ENCODE data around the gene TSHZ1. TPM values are rescaled to one million over a fixed set of nuclear protein-coding genes. Genes with fewer than 3 reads are reported as not detected.

TSHZ1 gene
- total RNA-seq, 1 donor from 2014 or later = 12.2 TPM

DNA sequence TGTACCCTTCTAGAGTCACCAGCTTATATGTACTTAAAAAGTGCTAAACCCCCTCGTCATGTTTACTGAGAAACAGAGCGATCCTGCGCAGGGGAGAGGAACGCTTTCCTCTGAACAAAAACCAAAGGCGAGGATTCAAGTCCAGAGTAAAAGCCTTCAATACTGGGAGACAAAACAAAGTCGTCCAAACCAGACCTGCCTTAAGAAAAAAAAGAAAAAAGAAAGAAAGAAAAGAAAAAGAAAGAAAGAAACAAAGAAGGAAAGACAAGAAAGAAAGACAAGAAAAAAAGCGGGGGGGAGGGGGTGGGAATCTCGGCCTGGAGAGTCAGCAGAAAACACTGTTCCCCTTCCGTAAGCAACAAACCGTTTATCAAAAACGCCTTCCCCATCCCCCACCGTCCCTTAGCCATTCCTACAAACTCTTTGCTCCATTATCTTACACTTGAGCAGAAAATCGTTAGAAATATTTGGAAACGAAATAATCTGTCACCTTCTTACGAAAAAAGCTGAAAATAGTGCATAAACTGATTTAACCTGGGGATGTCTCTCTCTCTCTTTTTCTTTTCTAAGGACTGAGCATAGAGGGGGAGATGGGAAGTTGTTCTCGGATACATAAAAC, 5.0 kb upstream of the TSHZ1 start:
- Mint-ChIP-seq H3K4me1 (ENCODE audit: unreplicated experiment) (peaks cover 55% of the 10 kb centered on the region), H3K27ac (ENCODE audit: unreplicated experiment) (no peak overlapping the region)

DNA sequence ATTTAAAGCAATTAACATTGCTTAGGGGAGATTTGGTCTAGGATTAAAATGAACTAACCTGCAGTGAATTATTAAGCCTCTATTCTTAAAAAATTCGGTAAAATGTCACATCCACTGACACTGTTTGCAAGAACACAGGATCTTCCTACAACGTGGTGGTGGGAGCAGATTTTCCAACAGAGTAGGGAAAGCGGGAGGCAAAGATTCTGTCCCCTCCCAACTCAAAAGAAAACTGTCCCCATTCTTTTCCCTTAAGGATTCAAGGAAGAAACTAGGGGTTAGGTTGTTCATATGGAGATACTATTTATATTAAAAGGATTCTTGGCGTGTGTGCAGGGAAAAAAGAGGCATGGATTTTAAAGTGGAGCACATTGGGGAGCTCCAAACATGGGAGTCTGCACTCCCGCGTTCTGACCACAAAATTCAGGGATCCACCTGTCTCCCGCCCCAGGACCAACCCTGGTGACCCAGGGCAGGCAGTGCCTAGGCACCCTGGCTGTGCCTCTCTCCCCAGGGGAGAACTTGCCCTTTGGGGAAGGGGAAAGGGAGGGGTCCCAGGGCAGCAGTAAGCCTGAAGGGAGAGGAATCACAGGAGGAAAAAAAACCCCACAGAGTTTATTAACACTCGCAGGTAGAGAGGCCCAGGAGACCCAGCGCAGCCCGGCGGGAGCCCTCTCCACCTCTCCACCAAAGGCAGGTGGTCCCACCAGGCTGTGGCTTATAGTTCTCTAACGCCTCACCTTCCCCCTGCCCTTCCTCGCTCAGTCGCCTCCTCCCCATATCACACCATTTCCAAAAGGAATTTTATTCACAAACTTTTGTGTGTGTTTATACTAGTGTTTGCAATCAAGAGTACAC, 3.9 kb upstream of the TSHZ1 start:
- Mint-ChIP-seq H3K27me3 (ENCODE audit: unreplicated experiment) (peaks cover 14% of the 10 kb centered on the region), H3K36me3 (ENCODE audit: unreplicated experiment) (peaks cover under 1% of the 10 kb centered on the region), H3K9me3 (ENCODE audit: unreplicated experiment) (no peaks in the 10 kb centered on the region), H3K27ac (ENCODE audit: unreplicated experiment) (peak overlapping the region; percentile 32), H3K4me3 (ENCODE audit: unreplicated experiment) (peak overlapping the region; percentile 86), H3K4me1 (ENCODE audit: unreplicated experiment) (peaks cover 56% of the 10 kb centered on the region)
- TF ChIP-seq, protein P1, sequence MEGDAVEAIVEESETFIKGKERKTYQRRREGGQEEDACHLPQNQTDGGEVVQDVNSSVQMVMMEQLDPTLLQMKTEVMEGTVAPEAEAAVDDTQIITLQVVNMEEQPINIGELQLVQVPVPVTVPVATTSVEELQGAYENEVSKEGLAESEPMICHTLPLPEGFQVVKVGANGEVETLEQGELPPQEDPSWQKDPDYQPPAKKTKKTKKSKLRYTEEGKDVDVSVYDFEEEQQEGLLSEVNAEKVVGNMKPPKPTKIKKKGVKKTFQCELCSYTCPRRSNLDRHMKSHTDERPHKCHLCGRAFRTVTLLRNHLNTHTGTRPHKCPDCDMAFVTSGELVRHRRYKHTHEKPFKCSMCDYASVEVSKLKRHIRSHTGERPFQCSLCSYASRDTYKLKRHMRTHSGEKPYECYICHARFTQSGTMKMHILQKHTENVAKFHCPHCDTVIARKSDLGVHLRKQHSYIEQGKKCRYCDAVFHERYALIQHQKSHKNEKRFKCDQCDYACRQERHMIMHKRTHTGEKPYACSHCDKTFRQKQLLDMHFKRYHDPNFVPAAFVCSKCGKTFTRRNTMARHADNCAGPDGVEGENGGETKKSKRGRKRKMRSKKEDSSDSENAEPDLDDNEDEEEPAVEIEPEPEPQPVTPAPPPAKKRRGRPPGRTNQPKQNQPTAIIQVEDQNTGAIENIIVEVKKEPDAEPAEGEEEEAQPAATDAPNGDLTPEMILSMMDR (IDR thresholded peaks at IDR 0.05) = no peak
- DNase-seq (ENCODE audit: extremely low spot score, unreplicated experiment) = no peak

More for the DNA sequence above, 5.0 kb upstream of the TSHZ1 start:
- TF ChIP-seq, protein P1 (IDR thresholded peaks at IDR 0.05) = no peak
- peaks cover 14% of the 10 kb centered on the region for H3K27me3 Mint-ChIP-seq (ENCODE audit: unreplicated experiment)
- peaks cover 10% of the 10 kb centered on the region for H3K36me3 Mint-ChIP-seq (ENCODE audit: unreplicated experiment)
- peak overlapping the region; percentile 60 for H3K4me3 Mint-ChIP-seq (ENCODE audit: unreplicated experiment)
- H3K9me3 Mint-ChIP-seq (ENCODE audit: unreplicated experiment) = no peaks in the 10 kb centered on the region
- no peak for DNase-seq (ENCODE audit: extremely low spot score, unreplicated experiment)

DNA sequence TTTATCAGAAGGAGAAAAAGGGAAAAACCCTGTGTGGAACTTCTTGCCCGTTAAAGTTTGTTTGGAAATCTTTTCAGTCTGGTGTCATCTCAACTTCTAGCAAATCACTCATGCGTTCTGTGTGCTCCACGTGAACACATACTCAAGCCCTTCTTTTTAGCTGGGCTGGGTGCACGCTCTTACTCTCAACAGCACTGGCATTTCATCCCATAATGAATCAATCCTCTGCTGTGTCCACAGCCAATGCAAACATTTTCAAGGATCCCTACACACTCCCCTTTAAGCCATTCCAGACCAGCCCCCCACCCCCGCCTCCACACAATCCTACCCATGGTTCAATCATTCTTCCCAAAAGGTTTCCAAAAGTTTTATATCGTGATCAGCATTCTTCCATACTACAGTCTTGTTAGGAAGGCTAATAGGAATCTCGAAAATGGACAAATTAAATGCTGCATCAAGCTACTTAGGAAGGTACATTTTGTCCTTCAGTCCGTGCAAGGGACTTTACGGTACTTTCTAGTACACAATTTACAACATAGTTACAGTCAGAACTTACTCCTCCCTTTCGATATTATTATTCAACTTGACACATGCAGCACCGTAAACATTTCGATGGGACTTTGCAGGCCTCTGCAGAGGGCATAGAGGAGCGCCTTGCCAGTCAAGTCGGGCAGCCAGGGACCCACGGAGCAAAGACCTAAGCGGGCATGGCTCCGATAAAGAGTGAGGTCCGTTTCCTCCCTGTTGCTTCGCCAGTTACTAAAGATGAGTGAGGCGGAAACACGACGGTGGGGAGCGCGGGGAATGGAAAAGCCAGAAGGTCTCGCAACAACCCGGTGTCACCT, 3.1 kb upstream of the TSHZ1 start:
- DNase-seq (ENCODE audit: extremely low spot score, unreplicated experiment) = no peak
- peak overlapping the region; percentile 86 for H3K4me3 Mint-ChIP-seq (ENCODE audit: unreplicated experiment)
- peaks cover 61% of the 10 kb centered on the region for H3K4me1 Mint-ChIP-seq (ENCODE audit: unreplicated experiment)
- H3K9me3 Mint-ChIP-seq (ENCODE audit: unreplicated experiment) = no peaks in the 10 kb centered on the region
- no peaks in the 10 kb centered on the region for H3K36me3 Mint-ChIP-seq (ENCODE audit: unreplicated experiment)
- TF ChIP-seq, protein P1 (IDR thresholded peaks at IDR 0.05) = no peak
- H3K27ac Mint-ChIP-seq (ENCODE audit: unreplicated experiment) = peak overlapping the region; percentile 83
- H3K27me3 Mint-ChIP-seq (ENCODE audit: unreplicated experiment) = peaks cover 14% of the 10 kb centered on the region

DNA sequence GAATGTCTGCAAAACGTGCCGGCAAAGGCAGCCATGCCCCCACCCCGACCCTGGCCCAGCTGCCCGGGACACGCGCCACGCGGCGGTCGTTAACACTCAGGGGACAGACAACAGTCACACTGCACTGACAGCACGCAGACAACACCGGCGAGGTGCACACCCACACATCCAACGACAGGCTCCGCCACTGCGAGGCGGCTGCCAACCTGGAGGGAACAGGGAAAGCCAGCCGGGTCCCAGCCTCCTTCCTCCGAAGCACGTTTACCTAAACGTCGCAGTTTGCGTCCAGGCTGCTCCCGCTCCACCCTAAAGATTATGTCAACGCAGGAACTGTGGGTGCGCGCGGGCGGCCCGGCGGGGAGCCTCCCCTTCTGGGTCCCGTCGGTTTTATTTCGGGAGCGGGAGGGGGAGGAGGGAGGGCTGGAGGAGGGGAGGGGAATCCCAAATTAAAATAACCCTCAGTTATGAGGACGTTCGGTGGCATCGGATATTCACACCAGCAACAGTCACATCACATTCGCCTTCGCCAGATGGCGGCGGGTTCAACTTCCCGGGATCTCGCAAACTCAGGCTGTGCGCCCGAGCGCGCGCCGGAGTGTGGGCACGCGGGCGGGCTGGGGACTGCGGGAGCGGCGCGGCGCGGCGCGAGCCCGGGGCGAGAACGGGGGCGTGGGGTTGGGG, 2.3 kb upstream of the TSHZ1 start:
- no peaks in the 10 kb centered on the region for H3K36me3 Mint-ChIP-seq (ENCODE audit: unreplicated experiment)
- peaks cover 14% of the 10 kb centered on the region for H3K27me3 Mint-ChIP-seq (ENCODE audit: unreplicated experiment)
- peak overlapping the region; percentile 86 for H3K4me3 Mint-ChIP-seq (ENCODE audit: unreplicated experiment)
- peak overlapping the region; percentile 83 for H3K27ac Mint-ChIP-seq (ENCODE audit: unreplicated experiment)
- no peaks in the 10 kb centered on the region for H3K9me3 Mint-ChIP-seq (ENCODE audit: unreplicated experiment)
- H3K4me1 Mint-ChIP-seq (ENCODE audit: unreplicated experiment) = peaks cover 62% of the 10 kb centered on the region
- no peak for DNase-seq (ENCODE audit: extremely low spot score, unreplicated experiment)
- TF ChIP-seq, protein P1 (IDR thresholded peaks at IDR 0.05) = peak; percentile 15
